ENCODE results near the gene FBXO38.

DNA sequence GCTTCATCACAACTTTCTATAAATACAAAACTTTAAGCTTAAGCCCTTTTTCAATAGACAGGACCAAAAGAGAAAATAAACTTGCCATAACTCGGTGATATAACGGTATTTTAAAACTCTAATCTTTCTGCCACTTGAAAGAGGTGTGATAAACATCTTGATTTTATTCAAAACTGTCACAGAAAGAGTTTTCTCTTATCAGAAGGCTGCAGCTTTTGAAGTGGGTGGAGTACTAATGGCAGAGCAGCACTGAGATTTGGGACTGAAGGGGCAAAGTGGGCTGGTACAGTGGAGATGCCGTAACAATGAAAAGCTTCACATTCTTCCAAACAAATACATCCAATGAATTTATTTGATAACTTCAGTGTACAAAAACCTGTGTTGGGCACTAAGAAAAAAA lies 92.5 kb downstream of the FBXO38 start:
- TF ChIP-seq, protein P1, sequence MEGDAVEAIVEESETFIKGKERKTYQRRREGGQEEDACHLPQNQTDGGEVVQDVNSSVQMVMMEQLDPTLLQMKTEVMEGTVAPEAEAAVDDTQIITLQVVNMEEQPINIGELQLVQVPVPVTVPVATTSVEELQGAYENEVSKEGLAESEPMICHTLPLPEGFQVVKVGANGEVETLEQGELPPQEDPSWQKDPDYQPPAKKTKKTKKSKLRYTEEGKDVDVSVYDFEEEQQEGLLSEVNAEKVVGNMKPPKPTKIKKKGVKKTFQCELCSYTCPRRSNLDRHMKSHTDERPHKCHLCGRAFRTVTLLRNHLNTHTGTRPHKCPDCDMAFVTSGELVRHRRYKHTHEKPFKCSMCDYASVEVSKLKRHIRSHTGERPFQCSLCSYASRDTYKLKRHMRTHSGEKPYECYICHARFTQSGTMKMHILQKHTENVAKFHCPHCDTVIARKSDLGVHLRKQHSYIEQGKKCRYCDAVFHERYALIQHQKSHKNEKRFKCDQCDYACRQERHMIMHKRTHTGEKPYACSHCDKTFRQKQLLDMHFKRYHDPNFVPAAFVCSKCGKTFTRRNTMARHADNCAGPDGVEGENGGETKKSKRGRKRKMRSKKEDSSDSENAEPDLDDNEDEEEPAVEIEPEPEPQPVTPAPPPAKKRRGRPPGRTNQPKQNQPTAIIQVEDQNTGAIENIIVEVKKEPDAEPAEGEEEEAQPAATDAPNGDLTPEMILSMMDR (IDR thresholded peaks at IDR 0.05), result no peak
- TF ChIP-seq ZFX (IDR thresholded peaks at IDR 0.05; ENCODE audit: borderline replicate concordance), result no peak

Measured in 22Rv1 (cell line).